Thoracic aorta (tissue), 2 donors: Measurements from ENCODE around the gene PRKCA. TPM values are rescaled to one million over a fixed set of nuclear protein-coding genes. Genes with fewer than 3 reads are reported as not detected.

Experiments
- ATAC-seq: fragments of 150-250 bp; one replicate; pipeline ENCODE4 v1.8.0; 2017; ENCODE audit warnings: low read depth; ENCODE audit not compliant: insufficient number of reproducible peaks, low FRiP score
- DNase-seq: peaks from one replicate; pipeline ENCODE4 v3.0.0-alpha.2; 2020; ENCODE audit warnings: low spot score
- H3K27ac ChIP-seq, 2 donors: fragments of 200-600 bp; sonication (generic); 1 replicate in 1 of 2; 2 replicates in 1 of 2; pipeline ENCODE4 v1.5.1; 2016; ENCODE audit warnings: mild to moderate bottlenecking in 2 of 2, moderate library complexity in 2 of 2
- H3K27me3 ChIP-seq: fragments of 200-600 bp; sonication (generic); replicated peaks from 2 replicates; pipeline ENCODE4 v1.6.0; 2016; ENCODE audit warnings: mild to moderate bottlenecking; ENCODE audit not compliant: insufficient read depth
- H3K36me3 ChIP-seq: fragments of 200-600 bp; sonication (generic); one replicate; pipeline ENCODE4 v1.5.1; 2016
- H3K4me1 ChIP-seq, 2 donors: fragments of 200-600 bp; sonication (generic); 1 replicate in 1 of 2; 2 replicates in 1 of 2; pipeline versions ENCODE4 v1.5.1 to v1.6.0; 2016; ENCODE audit warnings: low read depth in 2 of 2, mild to moderate bottlenecking in 1 of 2; ENCODE audit not compliant: control insufficient read depth in 1 of 2
- H3K4me3 ChIP-seq: fragments of 200-600 bp; sonication (generic); 2 replicates; pipeline ENCODE4 v1.5.1; 2016; ENCODE audit warnings: mild to moderate bottlenecking
- H3K9me3 ChIP-seq: fragments of 200-600 bp; sonication (generic); 2 replicates; pipeline ENCODE4 v1.5.1; 2016
- total RNA-seq, 2 donors: library from RNA; depleted of rRNA; stranded (reverse); fragments of >200 nt; gene quantifications; one replicate each; pipeline versions ENCODE4 v1.1.0 to v1.2.3, GENCODE V29; 2016
- TF ChIP-seq, protein P1 (sequence below): fragments of 200-600 bp; sonication (generic); IDR thresholded peaks from one replicate; pipeline ENCODE4 v1.5.1; 2019; ENCODE audit warnings: antibody characterized with exemption

PRKCA gene
- total RNA-seq, 2 donors from 2014 or later, result 9.1 to 11.6 TPM

DNA sequence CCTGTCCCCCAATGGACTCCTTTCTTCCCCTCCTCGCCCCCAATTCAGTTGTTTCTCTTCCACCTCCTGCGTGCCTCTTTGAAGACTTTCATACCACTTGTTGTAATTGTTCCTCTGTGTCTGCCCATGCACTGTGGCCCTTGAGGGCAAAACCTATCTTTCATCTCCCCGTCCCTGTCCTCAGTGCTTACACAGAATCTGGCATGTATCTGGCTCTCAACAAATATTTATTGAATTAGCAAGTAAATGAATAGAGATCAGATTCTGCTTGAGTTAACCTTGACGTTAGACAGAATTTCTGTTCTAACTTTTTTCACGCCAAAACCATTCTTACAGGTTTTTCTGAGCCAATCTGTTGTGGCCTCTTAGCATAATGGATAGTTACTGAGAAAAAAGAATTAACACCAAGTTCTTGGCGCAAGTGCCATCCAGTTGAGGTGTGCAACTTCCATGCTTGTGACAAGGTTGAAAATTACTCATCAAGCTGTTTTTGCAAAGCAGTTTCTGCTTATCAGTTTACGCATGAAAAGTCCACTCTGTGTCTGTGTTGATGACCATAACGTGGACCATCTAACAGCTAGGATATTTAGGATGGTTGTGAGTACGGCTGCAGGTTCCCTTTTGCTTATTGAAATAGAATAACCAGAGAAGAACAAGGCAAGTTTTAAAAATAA lies 215.1 kb downstream of the PRKCA start:
- TF ChIP-seq, protein P1, sequence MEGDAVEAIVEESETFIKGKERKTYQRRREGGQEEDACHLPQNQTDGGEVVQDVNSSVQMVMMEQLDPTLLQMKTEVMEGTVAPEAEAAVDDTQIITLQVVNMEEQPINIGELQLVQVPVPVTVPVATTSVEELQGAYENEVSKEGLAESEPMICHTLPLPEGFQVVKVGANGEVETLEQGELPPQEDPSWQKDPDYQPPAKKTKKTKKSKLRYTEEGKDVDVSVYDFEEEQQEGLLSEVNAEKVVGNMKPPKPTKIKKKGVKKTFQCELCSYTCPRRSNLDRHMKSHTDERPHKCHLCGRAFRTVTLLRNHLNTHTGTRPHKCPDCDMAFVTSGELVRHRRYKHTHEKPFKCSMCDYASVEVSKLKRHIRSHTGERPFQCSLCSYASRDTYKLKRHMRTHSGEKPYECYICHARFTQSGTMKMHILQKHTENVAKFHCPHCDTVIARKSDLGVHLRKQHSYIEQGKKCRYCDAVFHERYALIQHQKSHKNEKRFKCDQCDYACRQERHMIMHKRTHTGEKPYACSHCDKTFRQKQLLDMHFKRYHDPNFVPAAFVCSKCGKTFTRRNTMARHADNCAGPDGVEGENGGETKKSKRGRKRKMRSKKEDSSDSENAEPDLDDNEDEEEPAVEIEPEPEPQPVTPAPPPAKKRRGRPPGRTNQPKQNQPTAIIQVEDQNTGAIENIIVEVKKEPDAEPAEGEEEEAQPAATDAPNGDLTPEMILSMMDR, result no peak
- H3K4me3 ChIP-seq, result no peak overlapping the region
- H3K4me1 ChIP-seq, result no peaks in the 10 kb centered on the region
- H3K36me3 ChIP-seq, result no peaks in the 10 kb centered on the region
- DNase-seq, result no peak
- ATAC-seq, result no peak
- H3K9me3 ChIP-seq, result no peaks in the 10 kb centered on the region
- H3K27ac ChIP-seq, result no peak overlapping the region
- H3K27me3 ChIP-seq, result no peaks in the 10 kb centered on the region

DNA sequence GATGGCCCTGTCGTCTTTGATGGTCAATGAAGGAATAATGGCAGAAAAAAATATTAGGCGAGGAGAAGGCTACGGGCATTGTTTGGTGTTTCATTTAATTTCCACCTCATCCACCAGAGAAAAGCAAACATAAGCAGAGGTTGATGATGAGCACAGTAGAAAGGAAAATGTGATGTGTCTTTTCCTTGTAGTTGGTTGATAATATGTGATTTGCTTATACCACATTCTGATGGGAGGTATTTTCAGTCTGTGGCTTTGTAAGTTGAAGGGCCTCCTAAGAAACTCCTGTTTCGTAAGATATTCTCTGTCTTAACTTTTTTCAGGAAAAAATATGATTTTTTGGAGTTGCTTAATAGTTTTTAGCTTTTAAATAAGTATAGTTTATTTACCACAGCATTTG lies 215.7 kb downstream of the PRKCA start:
- H3K27me3 ChIP-seq, result no peaks in the 10 kb centered on the region

DNA sequence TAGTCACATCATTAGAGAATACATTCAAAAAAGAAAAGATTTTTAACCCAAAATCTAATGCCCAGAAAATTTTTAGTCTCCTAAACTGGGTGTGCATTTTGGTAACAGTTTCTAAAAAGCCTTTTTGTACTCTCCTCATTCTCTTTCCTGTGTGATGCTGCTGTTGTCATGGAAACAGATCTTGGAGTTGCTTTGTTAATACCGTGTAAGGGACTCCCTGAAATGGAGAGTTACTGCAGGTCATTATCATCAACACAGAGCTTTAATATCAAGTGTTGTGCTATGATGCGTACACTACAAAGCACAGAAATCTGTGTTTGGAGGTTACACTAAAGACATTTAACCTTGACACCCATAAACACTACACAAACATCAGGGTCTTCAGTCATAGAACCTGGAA lies 216.3 kb downstream of the PRKCA start:
- no peaks in the 10 kb centered on the region for H3K9me3 ChIP-seq
- ATAC-seq (no peak), DNase-seq (no peak)
- H3K4me3 ChIP-seq, result no peak overlapping the region
- TF ChIP-seq, protein P1, result no peak
- no peaks in the 10 kb centered on the region for H3K4me1 ChIP-seq
- no peaks in the 10 kb centered on the region for H3K36me3 ChIP-seq
- no peaks in the 10 kb centered on the region for H3K27me3 ChIP-seq
- H3K27ac ChIP-seq, result no peak overlapping the region

More for the DNA sequence above, 215.7 kb downstream of the PRKCA start:
- Histone ChIP-seq H3K4me1 (no peaks in the 10 kb centered on the region), H3K27ac (no peak overlapping the region), H3K4me3 (no peak overlapping the region), H3K9me3 (no peaks in the 10 kb centered on the region), H3K36me3 (no peaks in the 10 kb centered on the region)
- TF ChIP-seq, protein P1, result no peak
- ATAC-seq (no peak), DNase-seq (no peak)

DNA sequence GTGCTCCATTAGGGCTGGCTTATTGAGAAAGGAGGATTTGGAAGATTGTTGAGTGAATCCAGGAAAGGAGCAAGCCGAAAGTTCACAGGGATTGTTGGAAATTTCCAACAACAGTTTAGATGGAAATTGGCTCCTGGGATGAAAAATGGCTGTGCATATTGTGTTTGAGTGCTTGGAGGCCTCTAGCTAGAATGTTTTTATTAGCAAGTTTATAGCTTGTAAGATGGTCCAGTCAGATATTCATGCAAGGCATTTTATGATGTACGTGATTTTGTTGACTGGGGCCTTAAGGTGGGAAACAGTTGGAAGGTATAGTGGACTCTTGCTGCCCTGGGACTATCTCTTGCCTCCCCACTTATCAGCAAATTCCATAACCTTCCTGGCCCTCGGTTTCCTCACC lies 216.7 kb downstream of the PRKCA start:
- no peaks in the 10 kb centered on the region for H3K27me3 ChIP-seq

DNA sequence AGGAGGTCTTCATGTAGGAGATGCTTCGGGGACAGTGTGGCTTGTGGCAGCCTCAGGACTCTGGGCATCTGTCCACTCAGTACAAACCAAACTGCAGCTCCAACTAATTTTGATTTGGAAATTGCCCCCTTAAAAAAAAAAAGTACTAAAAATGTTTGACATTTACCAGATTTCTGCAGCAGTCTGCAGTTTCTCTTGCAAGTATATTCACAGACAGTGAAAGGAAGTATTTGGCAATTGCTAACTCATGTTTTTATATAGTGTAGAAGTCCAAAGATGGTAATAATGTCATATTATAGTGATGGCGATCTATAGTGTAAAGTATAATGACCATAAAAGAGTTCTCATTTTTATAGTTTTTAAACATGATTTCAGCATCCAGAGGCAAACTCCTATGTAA lies 218.6 kb downstream of the PRKCA start:
- H3K27ac ChIP-seq, result no peak overlapping the region
- TF ChIP-seq, protein P1, result no peak
- H3K9me3 ChIP-seq, result no peaks in the 10 kb centered on the region
- ATAC-seq (no peak), DNase-seq (no peak)
- no peaks in the 10 kb centered on the region for H3K36me3 ChIP-seq
- H3K4me3 ChIP-seq, result no peak overlapping the region
- no peaks in the 10 kb centered on the region for H3K4me1 ChIP-seq
- H3K27me3 ChIP-seq, result no peaks in the 10 kb centered on the region

More for the DNA sequence above, 216.7 kb downstream of the PRKCA start:
- Histone ChIP-seq H3K4me3 (no peak overlapping the region), H3K27ac (no peak overlapping the region), H3K9me3 (no peaks in the 10 kb centered on the region), H3K36me3 (no peaks in the 10 kb centered on the region), H3K4me1 (no peaks in the 10 kb centered on the region)
- TF ChIP-seq, protein P1, result no peak
- no peak for ATAC-seq
- DNase-seq, result no peak
